NAMALWA (cell line): ENCODE data around the gene GEMIN8.

ENCODE experiments used
- DNase-seq: peaks from one replicate; pipeline ENCODE4 v3.0.0-alpha.2; 2015; ENCODE audit warnings: low spot score

The GEMIN8 gene, protein sequence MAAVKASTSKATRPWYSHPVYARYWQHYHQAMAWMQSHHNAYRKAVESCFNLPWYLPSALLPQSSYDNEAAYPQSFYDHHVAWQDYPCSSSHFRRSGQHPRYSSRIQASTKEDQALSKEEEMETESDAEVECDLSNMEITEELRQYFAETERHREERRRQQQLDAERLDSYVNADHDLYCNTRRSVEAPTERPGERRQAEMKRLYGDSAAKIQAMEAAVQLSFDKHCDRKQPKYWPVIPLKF

DNA sequence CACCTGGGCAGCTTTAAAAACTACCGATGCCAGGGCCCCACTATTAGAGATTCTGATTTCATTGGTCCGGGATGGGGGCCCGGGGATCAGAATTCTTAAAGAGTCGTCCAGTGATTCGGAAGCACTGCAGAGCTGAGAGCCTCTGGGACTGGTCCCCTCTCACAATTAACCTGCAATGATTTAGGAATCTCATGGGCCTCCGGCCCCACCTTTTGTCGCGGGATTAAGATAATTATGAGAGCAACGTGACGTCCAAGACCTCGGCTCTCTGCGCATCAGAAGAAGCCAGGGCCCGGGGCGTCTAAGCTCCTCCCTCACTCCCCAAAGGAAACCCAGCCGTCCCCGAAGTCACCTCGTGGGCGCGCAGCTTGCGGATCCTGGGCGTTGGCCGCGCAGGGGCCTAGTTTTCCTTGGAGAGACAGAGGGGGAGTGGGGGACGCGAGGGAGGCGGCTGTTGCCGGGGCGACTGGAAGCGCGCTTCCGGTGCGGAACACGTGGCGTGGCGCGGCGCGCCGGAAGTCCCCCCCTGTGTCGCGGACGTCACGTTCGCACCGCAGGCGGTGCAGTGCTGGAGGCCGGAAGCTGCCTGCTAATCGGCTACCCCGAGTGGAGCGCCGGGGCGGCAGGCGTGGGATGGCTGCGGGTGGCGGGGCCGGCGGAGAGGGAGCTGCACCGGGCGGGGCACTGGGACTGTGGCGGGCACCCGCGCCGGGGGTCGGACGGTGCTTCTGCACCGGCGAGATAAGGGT is at the start of gene GEMIN8:
Gene GEMIN8 (minus strand): TSS at position 468 of the 749 bp plus-strand sequence. CDS start 8,414 bp downstream, outside the sequence.
- DNase-seq, result peak; percentile 85

DNA sequence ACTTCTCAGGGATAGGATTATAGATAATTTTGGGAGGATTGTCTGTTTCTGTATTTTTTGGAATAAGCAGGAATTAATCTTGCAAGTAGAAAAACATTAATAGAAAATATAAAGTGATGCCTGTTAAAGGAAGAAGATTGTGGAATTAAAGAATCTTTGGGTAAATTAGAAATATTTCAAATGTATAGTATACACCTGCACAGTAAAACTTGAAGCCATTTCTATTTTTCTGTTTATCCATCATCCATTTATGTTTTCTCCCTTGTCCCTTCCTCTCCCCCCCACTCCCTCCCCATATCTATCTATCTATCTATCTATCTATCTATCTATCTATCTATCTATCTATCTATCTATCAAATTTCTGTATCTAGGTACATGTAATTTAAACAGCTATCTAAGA is 46.9 kb upstream of the GEMIN8 start:
- DNase-seq, result no peak

DNA sequence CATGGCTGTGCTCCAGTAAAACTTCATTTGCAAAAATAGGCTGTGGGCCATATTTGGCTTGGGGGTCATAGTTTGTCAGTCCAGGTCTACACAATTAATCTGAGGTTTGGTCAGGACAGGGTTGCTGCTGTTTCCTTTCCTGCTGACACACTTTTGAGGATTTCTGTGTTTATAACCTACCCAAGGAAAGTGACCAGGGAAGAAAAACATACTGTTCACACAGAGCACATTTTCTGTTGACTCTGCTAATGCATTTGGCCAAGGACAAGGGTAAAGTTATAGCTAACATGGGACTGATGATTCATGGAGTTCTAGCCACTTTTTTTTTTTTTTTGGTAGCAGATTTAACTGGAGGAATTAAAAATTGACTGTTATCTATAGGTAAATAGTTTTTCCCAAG is 43.9 kb upstream of the GEMIN8 start:
- DNase-seq, result no peak

DNA sequence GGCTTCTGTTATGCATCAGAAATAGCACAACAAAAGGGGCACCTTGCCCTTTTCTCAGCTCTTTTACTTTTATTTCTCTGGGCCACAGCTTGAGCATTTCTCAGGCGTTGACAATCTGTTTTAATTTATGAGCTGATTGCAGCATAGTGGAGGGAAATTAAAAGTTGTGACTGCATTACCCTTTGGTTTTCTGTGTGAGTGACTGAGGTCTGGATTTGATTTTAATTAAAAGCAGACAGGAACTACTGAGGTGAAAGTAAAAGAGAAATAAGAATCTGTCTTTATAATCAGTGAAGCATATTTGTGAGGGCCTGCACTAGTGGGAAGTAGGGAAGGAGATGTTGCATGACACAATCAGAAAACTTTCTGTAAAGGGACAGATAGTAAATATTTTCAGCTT is 43.4 kb upstream of the GEMIN8 start:
- no peak for DNase-seq

DNA sequence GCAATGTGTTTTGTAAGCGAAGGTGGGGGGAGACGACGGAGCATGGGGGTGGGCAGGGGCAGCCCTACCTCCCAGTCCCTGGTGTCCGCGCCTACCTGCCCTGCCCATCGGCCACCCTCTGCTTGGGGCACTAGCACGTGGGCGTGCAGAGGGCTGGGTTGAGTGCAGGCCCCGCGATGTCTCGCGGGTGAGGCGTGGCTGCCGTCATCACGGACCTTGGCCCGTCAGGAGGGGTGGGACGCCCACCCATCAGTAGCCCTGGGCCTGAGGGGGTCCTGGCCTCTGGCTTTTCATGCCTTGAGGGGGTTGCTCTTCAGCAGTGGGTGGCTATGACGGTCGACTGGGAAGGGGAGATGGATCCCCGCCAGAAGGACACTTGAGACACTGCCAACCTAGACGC is 36.1 kb upstream of the GEMIN8 start:
- DNase-seq, result no peak

DNA sequence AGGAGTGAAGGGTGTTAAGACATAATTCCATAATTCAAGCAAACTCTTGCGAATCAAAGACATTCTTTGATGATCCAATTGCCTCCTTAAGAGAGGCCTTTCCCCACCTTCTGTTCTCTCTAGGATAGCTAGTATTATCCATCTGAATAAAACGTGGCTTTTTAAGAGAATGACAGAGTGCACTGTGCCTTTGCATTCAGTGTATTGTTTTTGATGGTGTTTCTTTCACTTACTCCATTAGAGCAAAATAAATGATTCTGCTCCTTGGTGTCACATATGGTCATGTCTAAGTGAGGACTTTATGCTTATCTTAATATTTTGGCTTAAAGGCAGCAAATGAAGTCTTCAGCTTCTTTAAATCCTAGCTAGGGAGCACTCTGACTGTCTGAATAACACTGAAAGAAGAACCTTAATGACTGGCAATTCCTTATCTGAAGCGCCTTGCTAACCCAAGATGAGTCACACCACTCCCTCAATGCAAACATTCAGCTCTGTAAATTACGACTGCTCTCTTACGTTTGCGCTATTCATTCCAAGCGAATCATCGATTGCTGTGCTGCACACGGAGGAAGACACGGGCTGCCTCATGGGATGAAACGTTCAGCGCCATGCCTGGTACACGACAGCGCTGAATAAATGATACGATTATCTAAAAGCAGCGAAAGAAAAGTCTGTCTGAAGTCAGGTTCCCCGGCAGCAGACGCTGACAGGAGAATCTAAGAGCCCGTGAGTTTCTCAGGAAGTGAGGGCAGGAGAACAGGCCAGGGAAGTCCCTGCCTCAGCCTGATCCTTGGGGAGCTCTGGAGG is 35.1 kb upstream of the GEMIN8 start:
- no peak for DNase-seq

DNA sequence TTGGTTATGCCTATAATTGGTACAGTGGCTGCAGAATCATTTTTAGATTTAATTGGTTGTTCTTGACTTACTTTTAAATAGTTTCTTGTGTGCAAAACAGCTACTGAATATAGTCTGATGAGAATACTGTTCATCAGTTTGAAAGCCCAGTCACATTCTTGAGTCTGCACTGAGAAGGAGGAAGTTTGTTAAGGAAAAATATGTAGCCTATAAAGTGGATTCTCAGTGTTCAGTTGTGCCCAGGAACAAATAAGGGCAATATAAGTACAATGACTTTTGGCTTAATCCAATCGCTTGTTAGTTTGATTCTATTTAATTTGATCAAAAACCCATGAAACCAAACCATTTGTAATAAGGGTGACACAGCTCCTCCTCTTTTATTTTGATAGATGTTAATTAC is 32.8 kb upstream of the GEMIN8 start:
- no peak for DNase-seq

DNA sequence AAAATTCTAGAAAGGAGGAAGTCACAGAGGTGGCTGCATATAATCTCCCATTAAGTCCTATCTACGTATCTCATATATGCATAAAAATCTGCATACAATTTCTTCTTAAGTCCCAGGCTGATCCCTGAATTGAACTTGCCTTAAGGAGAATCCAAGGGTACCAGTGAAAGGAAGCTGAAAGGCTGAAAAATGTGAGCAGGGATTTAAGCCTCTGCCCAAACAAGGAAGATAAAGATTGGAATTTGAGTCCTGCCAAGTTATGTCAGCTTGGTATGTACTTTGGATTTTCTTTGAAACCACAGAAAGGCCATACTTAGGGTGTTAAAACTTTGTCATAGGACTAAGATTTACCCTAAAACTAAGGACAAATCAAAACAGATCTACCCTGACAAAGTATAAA is 26.5 kb upstream of the GEMIN8 start:
- no peak for DNase-seq

DNA sequence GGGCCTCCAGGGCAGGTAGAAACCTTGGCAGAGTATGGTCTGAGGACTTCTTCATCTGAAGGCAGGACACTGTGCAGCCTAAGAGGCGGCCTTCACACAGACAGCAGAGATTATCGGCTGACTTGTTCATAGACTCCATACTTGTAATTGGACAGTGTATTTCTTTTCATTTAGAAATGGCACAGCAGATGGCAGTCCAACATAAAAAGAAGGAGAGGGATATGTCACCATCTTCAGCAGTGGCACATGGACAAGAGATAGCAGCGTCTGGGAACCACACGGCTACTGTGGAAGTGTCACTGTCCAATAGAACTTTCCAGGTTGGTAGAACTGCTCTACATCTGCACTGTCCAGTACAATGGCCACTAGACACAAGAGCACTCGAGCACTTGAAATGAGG is 21.7 kb upstream of the GEMIN8 start:
- DNase-seq, result no peak

DNA sequence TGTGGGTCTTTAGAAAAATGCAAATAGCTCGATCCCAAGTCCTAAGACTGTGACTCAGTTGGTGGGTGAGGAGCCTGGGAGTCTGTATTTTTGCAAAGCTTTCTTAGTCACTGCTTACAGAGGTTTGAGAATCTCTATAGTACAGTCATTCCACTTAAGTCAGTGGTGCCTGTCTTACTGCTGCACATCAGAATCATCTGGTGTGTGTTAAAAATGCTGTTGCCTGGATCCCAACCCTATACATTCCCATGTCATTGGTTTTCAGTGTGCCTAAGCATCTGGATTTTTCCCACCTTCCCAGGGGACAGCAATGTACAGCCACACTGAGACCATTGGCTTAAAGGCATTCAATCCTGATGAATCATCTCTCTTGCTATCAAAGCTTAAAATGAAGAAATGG is 21.0 kb upstream of the GEMIN8 start:
- DNase-seq, result no peak

DNA sequence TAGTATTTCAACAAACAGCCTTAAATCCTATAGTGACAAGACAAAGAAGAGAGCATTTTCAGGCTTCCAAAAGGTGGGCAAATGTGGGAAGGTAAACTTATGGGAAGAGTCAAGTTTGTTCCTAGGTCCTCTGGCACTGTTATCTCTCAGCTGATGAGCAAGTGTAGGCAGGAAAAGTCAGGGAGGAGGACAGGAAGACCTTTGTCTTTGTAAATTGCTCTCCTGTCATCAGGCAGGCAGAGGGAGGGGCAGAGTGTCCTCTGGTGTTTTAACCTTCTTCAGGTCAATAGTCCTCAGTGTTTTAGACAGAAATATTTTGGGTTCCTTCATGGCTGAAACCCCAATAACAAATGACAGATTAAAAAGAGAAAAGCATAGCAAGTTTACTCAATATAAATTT is 13.5 kb upstream of the GEMIN8 start:
- DNase-seq, result no peak

DNA sequence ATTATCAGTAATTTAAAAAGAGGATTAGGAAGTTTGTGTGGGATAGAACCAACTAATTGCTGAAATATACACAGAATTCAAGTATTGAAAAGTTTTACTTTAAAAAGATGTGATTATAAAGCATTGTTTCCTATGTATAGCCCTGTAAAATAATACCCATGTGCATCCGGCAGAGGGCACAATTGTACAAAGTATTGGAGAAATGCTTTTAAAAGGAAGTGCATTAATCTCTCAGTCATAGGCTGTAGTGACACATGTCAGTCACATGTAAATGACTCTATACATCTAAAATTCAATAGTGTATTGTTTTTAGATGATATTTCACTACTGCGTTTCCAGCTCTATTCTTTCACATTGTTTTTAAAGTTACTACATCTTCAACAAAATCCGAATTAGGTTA is 9.7 kb upstream of the GEMIN8 start:
- DNase-seq, result peak; percentile 75

DNA sequence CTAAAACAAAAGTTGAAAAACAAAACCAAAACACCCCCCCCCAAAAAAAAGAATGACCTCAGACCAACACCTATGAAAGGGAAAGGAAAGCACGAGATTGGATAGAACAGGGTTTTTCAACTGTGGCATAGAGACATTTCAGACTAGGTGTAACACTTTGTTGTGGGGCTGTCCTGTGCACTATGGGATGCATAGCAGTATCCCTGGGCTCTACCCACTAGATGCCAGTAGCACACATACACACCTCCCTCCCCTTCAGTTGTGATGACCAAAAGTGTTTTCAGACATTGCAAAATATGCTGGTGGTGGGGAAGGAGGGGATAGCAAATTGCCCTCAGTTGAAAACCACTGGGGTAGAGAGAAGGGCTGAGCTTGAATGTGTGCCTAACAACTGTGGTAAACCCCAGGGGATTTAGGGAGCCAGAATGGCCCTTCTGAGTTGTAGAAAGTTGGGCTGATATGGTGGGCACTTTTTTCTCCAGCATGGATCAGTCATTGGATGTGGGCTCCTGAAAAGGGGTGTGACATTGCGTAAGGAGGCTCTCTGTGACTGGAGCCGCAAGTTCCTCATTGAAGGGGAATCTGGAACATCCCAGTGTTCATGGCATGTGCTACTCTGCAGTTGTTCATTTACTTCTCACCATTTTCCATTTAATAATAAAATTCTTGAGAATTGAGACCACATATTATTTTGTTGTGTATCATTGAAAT is 8.8 kb upstream of the GEMIN8 start:
- no peak for DNase-seq

DNA sequence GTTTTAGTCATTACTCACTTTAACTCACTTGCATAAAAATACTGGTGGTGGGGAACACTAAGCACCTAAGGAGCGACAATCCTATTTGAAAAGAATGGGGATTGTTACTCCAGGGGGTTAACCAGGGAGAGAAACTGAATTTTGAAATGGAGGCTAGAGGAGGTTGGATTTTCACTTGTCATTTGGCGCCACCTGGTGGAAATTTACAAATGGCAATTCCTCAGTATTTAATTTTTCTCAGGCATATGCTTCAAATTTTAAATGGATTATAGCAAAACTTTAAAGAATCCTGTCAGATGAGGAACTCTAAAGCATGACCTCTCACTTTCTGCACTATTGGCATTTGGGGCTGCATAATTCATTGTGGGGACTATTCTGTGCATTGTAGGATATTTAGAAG is 2.7 kb upstream of the GEMIN8 start:
- DNase-seq, result peak; percentile 66

DNA sequence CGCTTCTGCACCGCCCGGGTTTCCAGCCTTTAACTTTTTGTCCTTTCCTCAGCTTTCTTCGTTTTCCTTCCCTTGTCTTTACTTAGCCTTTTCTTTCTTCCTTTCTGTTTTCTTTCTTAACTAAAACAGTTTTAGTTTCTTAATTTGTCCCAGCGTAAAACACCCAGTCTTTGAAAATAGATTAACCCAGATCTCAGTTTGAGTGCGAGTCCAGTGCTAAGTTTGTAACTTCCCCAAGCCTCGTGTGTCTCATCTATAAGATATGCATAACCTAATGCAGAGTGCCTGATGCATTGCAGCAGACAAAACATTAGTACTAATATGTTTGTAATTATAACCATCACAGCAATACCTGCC is 460 bp upstream of the GEMIN8 start:
- DNase-seq, result peak; percentile 36

DNA sequence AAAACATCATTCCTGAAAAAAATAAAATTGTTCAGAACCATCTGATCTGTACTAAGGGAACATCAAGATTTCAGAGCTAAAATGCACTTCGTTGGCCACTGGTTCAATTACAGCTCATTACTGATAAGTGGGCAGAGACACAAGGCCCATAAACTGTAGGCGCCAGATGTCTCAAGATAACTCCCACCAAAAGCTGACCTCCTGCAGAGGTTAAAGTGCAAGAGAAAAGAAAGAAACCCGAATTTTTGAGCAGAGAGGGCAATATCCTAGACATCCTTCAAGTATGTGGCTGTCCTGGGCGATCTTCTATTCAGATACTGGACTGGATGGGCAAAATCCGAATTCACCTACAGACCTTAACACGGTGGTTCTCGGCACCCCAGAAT is 660 bp downstream of the GEMIN8 start:
- DNase-seq, result no peak

DNA sequence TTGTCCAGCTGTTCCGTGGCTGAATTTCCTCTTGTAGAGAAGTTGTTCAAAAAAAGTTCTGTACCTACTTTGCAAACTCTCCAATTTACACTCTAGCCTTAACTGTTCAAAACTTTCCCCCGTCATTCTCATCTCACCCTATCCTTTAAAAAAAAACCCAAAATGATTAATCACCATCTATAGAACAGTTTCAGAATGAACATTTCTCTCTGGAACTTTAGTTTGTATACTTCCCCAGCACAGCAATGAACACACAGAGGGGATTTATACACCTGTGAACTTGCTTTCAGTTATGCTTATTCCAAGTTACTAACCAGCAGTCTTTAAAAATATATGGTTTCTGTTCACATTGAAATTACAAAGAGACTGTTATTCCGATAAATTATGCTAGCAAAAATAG is 1.2 kb downstream of the GEMIN8 start:
- no peak for DNase-seq

DNA sequence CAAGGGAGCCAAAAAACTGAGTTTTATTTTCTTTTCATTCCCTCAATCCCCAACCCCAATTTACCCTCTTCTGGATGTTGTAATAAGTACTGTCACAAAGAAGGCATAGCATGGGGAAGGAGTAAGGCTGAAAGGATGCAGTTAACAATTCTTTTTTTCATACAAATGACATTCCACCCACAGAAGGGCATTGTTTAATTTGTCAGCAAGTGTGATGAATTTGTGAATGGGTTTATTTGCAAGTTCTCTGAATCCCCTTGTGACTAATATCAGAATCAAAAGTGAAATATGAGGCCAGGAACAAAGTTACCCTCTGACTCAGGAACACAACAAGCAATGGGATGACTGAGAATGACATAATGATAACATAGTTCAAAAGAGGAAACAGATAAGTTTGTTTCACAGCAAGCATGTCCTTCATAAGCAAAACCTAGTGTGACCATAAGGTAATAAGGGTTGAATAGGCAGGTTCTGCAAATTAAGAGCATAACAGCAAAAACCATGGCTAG is 2.1 kb downstream of the GEMIN8 start:
- no peak for DNase-seq

DNA sequence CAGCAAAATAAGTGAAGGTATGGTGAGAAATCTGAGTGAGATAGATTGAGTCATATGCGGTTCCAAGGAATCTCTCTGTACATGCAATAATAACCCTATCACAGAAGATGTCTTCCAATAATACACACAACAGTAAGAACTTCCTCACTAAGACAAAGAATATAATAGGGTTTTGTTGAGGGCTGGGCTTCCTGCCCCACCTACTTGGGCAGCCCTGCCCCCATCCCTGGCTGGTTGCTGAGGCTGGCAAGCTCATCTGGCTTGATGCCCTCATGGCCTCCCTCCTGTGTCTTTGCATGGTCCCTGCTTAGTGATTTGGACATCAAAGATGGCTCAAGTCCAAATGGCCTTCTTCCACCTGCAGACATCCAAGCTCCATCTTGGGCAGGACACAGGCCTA is 2.7 kb downstream of the GEMIN8 start:
- no peak for DNase-seq

DNA sequence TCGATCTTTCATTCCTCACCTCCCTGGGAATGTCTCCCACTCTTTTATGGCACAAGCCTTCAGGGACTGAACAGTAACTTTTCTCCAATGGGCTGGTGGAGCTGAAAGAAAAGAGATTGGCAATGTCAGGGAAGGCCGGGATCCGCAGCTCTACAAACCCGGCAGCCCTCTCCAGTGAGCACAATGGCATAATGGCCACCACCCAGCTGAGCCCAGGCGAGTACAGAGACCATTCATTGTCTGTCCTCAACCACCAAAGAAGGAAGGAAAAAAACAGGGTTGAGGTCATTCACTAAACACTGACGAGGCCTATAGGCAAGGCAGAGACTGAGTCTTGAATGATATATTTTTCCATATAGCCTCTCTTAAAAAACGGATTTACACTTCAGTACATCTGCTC is 3.6 kb downstream of the GEMIN8 start:
- DNase-seq, result no peak

DNA sequence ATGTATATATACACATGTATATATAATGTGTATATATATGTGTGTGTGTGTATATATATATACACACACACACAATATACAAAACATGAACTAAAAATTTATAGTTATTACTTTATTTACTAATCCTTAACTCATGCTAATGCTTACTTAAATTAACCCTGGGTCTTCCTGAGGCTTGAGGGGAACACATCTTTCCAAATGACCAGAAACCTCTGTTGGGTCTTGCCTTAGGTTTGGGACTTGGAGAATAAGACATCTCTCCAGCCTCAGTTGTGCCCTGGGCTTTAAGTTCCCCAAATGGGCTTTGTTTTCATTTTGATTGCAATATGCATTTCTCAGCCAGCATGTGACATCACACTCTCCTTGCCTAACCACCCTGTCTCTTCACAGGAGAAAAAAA is 7.7 kb downstream of the GEMIN8 start:
- DNase-seq, result no peak

DNA sequence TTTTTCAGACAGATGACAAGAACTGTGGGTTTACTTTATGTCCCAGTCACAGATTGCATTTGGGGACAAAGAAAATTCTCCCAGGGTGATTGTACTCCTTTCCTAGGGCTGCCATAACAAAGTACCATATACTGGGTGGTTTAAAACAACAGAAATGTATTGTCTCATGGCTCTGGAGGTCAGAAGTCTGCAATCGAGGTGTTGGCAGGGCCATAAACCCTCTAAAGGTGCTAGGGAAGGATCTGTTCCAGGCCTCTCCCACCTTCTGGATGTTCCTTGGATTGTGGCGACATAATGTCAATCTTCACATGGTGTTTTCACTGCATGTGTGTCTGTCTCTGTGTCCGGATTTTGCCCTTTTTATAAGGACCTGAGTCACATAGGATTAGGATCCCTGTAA is 12.3 kb downstream of the GEMIN8 start:
- DNase-seq, result no peak
